ENCODE measurements around the gene BTBD7.
A peak's percentile ranks its signal among the peaks of the same experiment; 100 is the strongest.

BTBD7 gene

GRCh38 chr14:93331728-93332396 lies 974 bp downstream of the BTBD7 start:
- Histone ChIP-seq H3K4me2 (ENCODE audit: low read depth, low read length, poor library complexity, severe bottlenecking) (peak overlapping the region; percentile 87), H2AFZ (ENCODE audit: low read depth, low read length, severe bottlenecking) (peak overlapping the region; percentile 82), H4K20me1 (ENCODE audit: low read depth, low read length) (peaks cover 12% of the 10 kb centered on the region; the same call in 1 of the 2 replicates), H3K9ac (ENCODE audit: low read length) (peak overlapping the region; percentile 94), H3K4me3 (ENCODE audit: insufficient read depth, low read length, poor library complexity, severe bottlenecking) (peak overlapping the region; percentile 89), H3K9me3 (ENCODE audit: insufficient read depth, low read length) (peaks cover 2% of the 10 kb centered on the region; the same call in 1 of the 2 replicates), H3F3A (ENCODE audit: insufficient read depth) (no peaks in the 10 kb centered on the region), H3K27me3 (ENCODE audit: low read length) (no peaks in the 10 kb centered on the region), H3K79me2 (ENCODE audit: insufficient read depth, low read length) (peaks cover 70% of the 10 kb centered on the region), H3K9me2 (replicated peaks; ENCODE audit: insufficient read depth, low read length) (no peaks in the 10 kb centered on the region), H3K27ac (ENCODE audit: low read depth, low read length) (peak overlapping the region; percentile 64), H3K36me3 (ENCODE audit: low read length) (no peaks in the 10 kb centered on the region)
- no peak for TF ChIP-seq EZH2phosphoT487 (conservative IDR thresholded peaks at IDR 0.05; ENCODE audit: low read length)
- TF ChIP-seq CTCF (IDR thresholded peaks at IDR 0.05; ENCODE audit: insufficient read depth, low read length, poor library complexity, severe bottlenecking) = no peak

GRCh38 chr14:93331002-93331727 lies 1.7 kb downstream of the BTBD7 start:
- no peak for TF ChIP-seq CTCF (IDR thresholded peaks at IDR 0.05; ENCODE audit: insufficient read depth, low read length, poor library complexity, severe bottlenecking)
- TF ChIP-seq EZH2phosphoT487 (conservative IDR thresholded peaks at IDR 0.05; ENCODE audit: low read length) = no peak
- H3K27ac ChIP-seq (ENCODE audit: low read depth, low read length) = no peak overlapping the region

DNA sequence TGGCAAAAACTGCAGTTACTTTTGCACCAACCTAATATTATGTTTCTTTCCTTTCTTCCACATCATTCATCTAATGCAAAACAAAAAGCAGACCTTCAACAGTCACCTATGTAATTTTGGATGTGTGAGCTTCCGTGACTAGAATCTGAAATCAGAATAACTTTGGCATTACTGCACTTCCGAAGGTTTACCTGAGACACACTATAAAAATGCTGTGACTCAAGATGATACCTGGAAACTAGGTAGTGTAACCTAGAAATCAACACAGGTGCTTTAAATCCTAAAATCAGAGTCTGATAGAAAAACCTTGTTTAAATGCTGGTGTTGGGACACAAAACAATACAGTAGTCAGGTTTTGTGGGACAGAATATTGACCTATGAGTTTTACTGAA lies 2.2 kb downstream of the BTBD7 start:
- H3F3A ChIP-seq (ENCODE audit: insufficient read depth) = no peaks in the 10 kb centered on the region
- no peak overlapping the region for H3K27ac ChIP-seq (ENCODE audit: low read depth, low read length)
- H3K36me3 ChIP-seq (ENCODE audit: low read length) = no peaks in the 10 kb centered on the region
- no peak for TF ChIP-seq EZH2phosphoT487 (conservative IDR thresholded peaks at IDR 0.05; ENCODE audit: low read length)
- TF ChIP-seq CTCF (IDR thresholded peaks at IDR 0.05; ENCODE audit: insufficient read depth, low read length, poor library complexity, severe bottlenecking) = no peak
- H3K9me3 ChIP-seq (ENCODE audit: insufficient read depth, low read length) = no peaks in the 10 kb centered on the region
- no peak overlapping the region for H2AFZ ChIP-seq (ENCODE audit: low read depth, low read length, severe bottlenecking)
- H3K4me2 ChIP-seq (ENCODE audit: low read depth, low read length, poor library complexity, severe bottlenecking) = peak overlapping the region; percentile 87
- peaks cover 13% of the 10 kb centered on the region; the same call in 1 of the 2 replicates for H4K20me1 ChIP-seq (ENCODE audit: low read depth, low read length)
- H3K9ac ChIP-seq (ENCODE audit: low read length) = no peak overlapping the region
- H3K27me3 ChIP-seq (ENCODE audit: low read length) = no peaks in the 10 kb centered on the region
- H3K9me2 ChIP-seq (replicated peaks; ENCODE audit: insufficient read depth, low read length) = no peaks in the 10 kb centered on the region
- peaks cover 83% of the 10 kb centered on the region for H3K79me2 ChIP-seq (ENCODE audit: insufficient read depth, low read length)
- no peak overlapping the region for H3K4me3 ChIP-seq (ENCODE audit: insufficient read depth, low read length, poor library complexity, severe bottlenecking)

More at GRCh38 chr14:93331002-93331727, 1.7 kb downstream of the BTBD7 start:
- H2AFZ ChIP-seq (ENCODE audit: low read depth, low read length, severe bottlenecking) = no peak overlapping the region
- H3K9me3 ChIP-seq (ENCODE audit: insufficient read depth, low read length) = no peaks in the 10 kb centered on the region
- peaks cover 77% of the 10 kb centered on the region for H3K79me2 ChIP-seq (ENCODE audit: insufficient read depth, low read length)
- H3K4me3 ChIP-seq (ENCODE audit: insufficient read depth, low read length, poor library complexity, severe bottlenecking) = no peak overlapping the region
- peak overlapping the region; percentile 87 for H3K4me2 ChIP-seq (ENCODE audit: low read depth, low read length, poor library complexity, severe bottlenecking)
- H3K9me2 ChIP-seq (replicated peaks; ENCODE audit: insufficient read depth, low read length) = no peaks in the 10 kb centered on the region
- no peaks in the 10 kb centered on the region for H3K27me3 ChIP-seq (ENCODE audit: low read length)
- H3F3A ChIP-seq (ENCODE audit: insufficient read depth) = no peaks in the 10 kb centered on the region
- peak overlapping the region; percentile 94 for H3K9ac ChIP-seq (ENCODE audit: low read length)
- H4K20me1 ChIP-seq (ENCODE audit: low read depth, low read length) = peaks cover 12% of the 10 kb centered on the region; the same call in 1 of the 2 replicates
- no peaks in the 10 kb centered on the region for H3K36me3 ChIP-seq (ENCODE audit: low read length)

Measured in SU-DHL-6 (cell line).